ENCODE results near the gene MLLT10. TPM values are rescaled to one million over a fixed set of nuclear protein-coding genes. Genes with fewer than 3 reads are reported as not detected.
"Not testable (repeated sequence)": the region's sequence is repeated elsewhere in the genome, so short reads cannot be mapped to it uniquely, and the experiment has no call there.

Gene MLLT10
- total RNA-seq, 1 experiment from 2014 or later: 48.4 TPM

- CTCF ChIA-PET: interaction anchor here (0.5 to 0.7 kb wide), 2 partner anchors 44 to 109 kb away, joined by 3 to 12 read pairs; no protein-coding TSS in a partner anchor
- H3K27me3 ChIP-seq (ENCODE audit: insufficient read depth, low read depth): no peaks in the 10 kb centered on the region
- no peaks in the 10 kb centered on the region; the same call in 1 of the 2 replicates for H3F3A ChIP-seq (ENCODE audit: insufficient read depth, low read depth)
- H3K27ac ChIP-seq: no peak overlapping the region
- no peak overlapping the region for H2AFZ ChIP-seq
- POLR2A ChIA-PET (ENCODE audit: unreplicated experiment): interaction anchor here (0.6 kb wide), 1 partner anchor 13 kb away, joined by 3 read pairs; no protein-coding TSS in a partner anchor
- no peak for DNase-seq
- no peaks in the 10 kb centered on the region for H3K9me3 ChIP-seq (ENCODE audit: insufficient read depth, low read depth)
- no peak overlapping the region for H3K4me2 ChIP-seq
- H4K20me1 ChIP-seq (ENCODE audit: insufficient read depth): no peaks in the 10 kb centered on the region
- no peak for TF ChIP-seq CTCF (conservative IDR thresholded peaks at IDR 0.05)
- TF ChIP-seq EZH2 (IDR thresholded peaks at IDR 0.05; ENCODE audit: low read depth): no peak
- H3K4me1 ChIP-seq (replicated peaks; ENCODE audit: insufficient read depth): no peaks in the 10 kb centered on the region
- H3K36me3 ChIP-seq (ENCODE audit: low read depth): no peaks in the 10 kb centered on the region; the same call in 1 of the 2 replicates
- H3K79me2 ChIP-seq (ENCODE audit: low read depth): no peaks in the 10 kb centered on the region
- intact Hi-C loops (cut with micrococcal nuclease; ENCODE audit: unreplicated experiment): no loop called here
- no peaks in the 10 kb centered on the region for H3K9me2 ChIP-seq (ENCODE audit: insufficient read depth)
- BruUV-seq (replicated peaks): no TSS peak
- no peak overlapping the region for H3K4me3 ChIP-seq
Observed at GRCh38 chr10:21628023-21628422, 94.0 kb downstream of the MLLT10 start.

GRCh38 chr10:21628645-21629044 is 94.6 kb downstream of the MLLT10 start:
- H2AFZ ChIP-seq; H3K4me3 ChIP-seq; intact Hi-C loops (cut with micrococcal nuclease; ENCODE audit: unreplicated experiment); H3K9me3 ChIP-seq (ENCODE audit: insufficient read depth, low read depth); H3K9me2 ChIP-seq (ENCODE audit: insufficient read depth); DNase-seq; H3K4me1 ChIP-seq (replicated peaks; ENCODE audit: insufficient read depth); H3K4me2 ChIP-seq; H3K27me3 ChIP-seq (ENCODE audit: insufficient read depth, low read depth); H3K79me2 ChIP-seq (ENCODE audit: low read depth); H3K27ac ChIP-seq; H3F3A ChIP-seq (ENCODE audit: insufficient read depth, low read depth); BruUV-seq (replicated peaks); H4K20me1 ChIP-seq (ENCODE audit: insufficient read depth); H3K36me3 ChIP-seq (ENCODE audit: low read depth): not testable (repeated sequence)
- ChIA-PET CTCF (interaction anchor here (0.5 to 0.7 kb wide), 2 partner anchors 43 to 110 kb away, joined by 3 to 12 read pairs; no protein-coding TSS in a partner anchor), POLR2A (ENCODE audit: unreplicated experiment) (interaction anchor here (0.6 kb wide), 1 partner anchor 14 kb away, joined by 3 read pairs; no protein-coding TSS in a partner anchor)

GRCh38 chr10:21634599-21635365 is 100.8 kb downstream of the MLLT10 start:
- H3F3A ChIP-seq (ENCODE audit: insufficient read depth, low read depth): no peaks in the 10 kb centered on the region
- H3K4me1 ChIP-seq (replicated peaks; ENCODE audit: insufficient read depth): no peaks in the 10 kb centered on the region
- no peak overlapping the region for H3K4me2 ChIP-seq
- H3K9me2 ChIP-seq (ENCODE audit: insufficient read depth): no peaks in the 10 kb centered on the region
- no TSS peak for BruUV-seq (replicated peaks)
- POLR2A ChIA-PET (ENCODE audit: unreplicated experiment): no interaction called here
- no peak overlapping the region for H3K4me3 ChIP-seq
- H3K27ac ChIP-seq: no peak overlapping the region
- no peaks in the 10 kb centered on the region for H4K20me1 ChIP-seq (ENCODE audit: insufficient read depth)
- CTCF ChIA-PET: interaction anchor here (0.6 kb wide), 1 partner anchor 39 kb away, joined by 12 read pairs; no protein-coding TSS in a partner anchor
- no peak for DNase-seq
- H3K9me3 ChIP-seq (ENCODE audit: insufficient read depth, low read depth): no peaks in the 10 kb centered on the region
- no peaks in the 10 kb centered on the region for H3K36me3 ChIP-seq (ENCODE audit: low read depth)
- H2AFZ ChIP-seq: no peak overlapping the region
- H3K27me3 ChIP-seq (ENCODE audit: insufficient read depth, low read depth): no peaks in the 10 kb centered on the region
- intact Hi-C loops (cut with micrococcal nuclease; ENCODE audit: unreplicated experiment): no loop called here
- no peaks in the 10 kb centered on the region for H3K79me2 ChIP-seq (ENCODE audit: low read depth)
- TF ChIP-seq CTCF (conservative IDR thresholded peaks at IDR 0.05) (no peak), EZH2 (IDR thresholded peaks at IDR 0.05; ENCODE audit: low read depth) (no peak)

All from PC-9 (cell line).